ENCODE data around the gene ZNF778.

DNA sequence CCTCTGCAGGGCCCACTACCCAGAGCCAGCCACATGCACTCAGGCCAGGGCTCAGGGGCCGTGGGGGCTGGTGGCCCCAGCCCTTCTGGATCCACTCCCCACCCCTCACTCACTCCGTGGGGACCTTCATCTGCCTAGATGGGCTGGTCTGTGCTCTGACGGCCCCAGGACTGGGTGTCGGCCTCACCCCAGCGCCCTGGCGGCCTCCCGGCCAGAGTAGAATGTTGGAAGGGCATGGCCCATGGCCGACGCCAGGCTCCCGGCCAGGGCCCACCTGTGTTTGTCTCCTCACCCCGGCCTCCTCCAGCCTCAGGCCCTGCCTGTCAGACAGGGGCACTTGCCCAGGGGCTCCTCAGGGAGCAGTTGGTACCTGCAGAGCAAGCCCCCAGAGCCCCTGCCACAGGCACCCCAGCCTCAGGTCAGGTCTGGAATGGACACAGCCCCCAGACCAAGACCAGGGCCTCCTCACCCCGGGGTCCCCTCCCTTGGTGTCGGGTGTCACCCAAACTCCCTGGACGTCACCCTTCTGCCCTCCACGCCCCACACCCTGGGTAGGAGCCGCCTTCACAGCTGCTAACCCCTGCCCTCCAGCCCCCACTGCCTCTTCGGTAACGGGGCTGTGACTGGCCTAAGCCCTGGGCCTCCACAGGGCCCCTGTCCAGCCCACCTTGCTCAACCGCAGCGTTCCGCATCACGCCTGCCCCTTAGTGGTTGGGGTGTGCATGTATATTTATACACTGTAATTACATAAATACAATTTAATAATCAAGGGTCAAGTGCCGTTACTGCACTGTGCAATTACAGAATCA lies 48.9 kb upstream of the ZNF778 start:
- TF ChIP-seq, protein P1, sequence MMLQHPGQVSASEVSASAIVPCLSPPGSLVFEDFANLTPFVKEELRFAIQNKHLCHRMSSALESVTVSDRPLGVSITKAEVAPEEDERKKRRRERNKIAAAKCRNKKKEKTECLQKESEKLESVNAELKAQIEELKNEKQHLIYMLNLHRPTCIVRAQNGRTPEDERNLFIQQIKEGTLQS (IDR thresholded peaks at IDR 0.05) = no peak
- TF ChIP-seq SIN3A (IDR thresholded peaks at IDR 0.05; ENCODE audit: low read depth) (no peak), EZH2 (IDR thresholded peaks at IDR 0.05) (no peak), POLR2AphosphoS5 (IDR thresholded peaks at IDR 0.05; ENCODE audit: low read depth, low read length) (no peak), JUND (IDR thresholded peaks at IDR 0.05) (no peak), ZFX (IDR thresholded peaks at IDR 0.05) (no peak), SRF (IDR thresholded peaks at IDR 0.05; ENCODE audit: low read depth) (no peak), RAD21 (IDR thresholded peaks at IDR 0.05; ENCODE audit: low read depth) (no peak)
- TF ChIP-seq, protein P2, sequence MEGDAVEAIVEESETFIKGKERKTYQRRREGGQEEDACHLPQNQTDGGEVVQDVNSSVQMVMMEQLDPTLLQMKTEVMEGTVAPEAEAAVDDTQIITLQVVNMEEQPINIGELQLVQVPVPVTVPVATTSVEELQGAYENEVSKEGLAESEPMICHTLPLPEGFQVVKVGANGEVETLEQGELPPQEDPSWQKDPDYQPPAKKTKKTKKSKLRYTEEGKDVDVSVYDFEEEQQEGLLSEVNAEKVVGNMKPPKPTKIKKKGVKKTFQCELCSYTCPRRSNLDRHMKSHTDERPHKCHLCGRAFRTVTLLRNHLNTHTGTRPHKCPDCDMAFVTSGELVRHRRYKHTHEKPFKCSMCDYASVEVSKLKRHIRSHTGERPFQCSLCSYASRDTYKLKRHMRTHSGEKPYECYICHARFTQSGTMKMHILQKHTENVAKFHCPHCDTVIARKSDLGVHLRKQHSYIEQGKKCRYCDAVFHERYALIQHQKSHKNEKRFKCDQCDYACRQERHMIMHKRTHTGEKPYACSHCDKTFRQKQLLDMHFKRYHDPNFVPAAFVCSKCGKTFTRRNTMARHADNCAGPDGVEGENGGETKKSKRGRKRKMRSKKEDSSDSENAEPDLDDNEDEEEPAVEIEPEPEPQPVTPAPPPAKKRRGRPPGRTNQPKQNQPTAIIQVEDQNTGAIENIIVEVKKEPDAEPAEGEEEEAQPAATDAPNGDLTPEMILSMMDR (IDR thresholded peaks at IDR 0.05 in 2 of 3, conservative IDR thresholded peaks at IDR 0.05 in 1 of 3; ENCODE audit: borderline replicate concordance in 1 of 3, insufficient read depth in 1 of 3, low read depth in 2 of 3, low read length in 2 of 3) = peak in 2 of 3 experiments; percentile 26 to 39; a peak in 1 of 6 replicates
- TF ChIP-seq, protein P3, sequence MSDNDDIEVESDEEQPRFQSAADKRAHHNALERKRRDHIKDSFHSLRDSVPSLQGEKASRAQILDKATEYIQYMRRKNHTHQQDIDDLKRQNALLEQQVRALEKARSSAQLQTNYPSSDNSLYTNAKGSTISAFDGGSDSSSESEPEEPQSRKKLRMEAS (IDR thresholded peaks at IDR 0.05) = no peak
- TF ChIP-seq, protein P4, sequence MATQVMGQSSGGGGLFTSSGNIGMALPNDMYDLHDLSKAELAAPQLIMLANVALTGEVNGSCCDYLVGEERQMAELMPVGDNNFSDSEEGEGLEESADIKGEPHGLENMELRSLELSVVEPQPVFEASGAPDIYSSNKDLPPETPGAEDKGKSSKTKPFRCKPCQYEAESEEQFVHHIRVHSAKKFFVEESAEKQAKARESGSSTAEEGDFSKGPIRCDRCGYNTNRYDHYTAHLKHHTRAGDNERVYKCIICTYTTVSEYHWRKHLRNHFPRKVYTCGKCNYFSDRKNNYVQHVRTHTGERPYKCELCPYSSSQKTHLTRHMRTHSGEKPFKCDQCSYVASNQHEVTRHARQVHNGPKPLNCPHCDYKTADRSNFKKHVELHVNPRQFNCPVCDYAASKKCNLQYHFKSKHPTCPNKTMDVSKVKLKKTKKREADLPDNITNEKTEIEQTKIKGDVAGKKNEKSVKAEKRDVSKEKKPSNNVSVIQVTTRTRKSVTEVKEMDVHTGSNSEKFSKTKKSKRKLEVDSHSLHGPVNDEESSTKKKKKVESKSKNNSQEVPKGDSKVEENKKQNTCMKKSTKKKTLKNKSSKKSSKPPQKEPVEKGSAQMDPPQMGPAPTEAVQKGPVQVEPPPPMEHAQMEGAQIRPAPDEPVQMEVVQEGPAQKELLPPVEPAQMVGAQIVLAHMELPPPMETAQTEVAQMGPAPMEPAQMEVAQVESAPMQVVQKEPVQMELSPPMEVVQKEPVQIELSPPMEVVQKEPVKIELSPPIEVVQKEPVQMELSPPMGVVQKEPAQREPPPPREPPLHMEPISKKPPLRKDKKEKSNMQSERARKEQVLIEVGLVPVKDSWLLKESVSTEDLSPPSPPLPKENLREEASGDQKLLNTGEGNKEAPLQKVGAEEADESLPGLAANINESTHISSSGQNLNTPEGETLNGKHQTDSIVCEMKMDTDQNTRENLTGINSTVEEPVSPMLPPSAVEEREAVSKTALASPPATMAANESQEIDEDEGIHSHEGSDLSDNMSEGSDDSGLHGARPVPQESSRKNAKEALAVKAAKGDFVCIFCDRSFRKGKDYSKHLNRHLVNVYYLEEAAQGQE (IDR thresholded peaks at IDR 0.05; ENCODE audit: low read depth) = no peak
